ENCODE data around the gene ADPRHL1. TPM values are rescaled to one million over a fixed set of nuclear protein-coding genes. Genes with fewer than 3 reads are reported as not detected.

The ADPRHL1 gene
- total RNA-seq, result 0.75 and 2.7 TPM in 2 replicates

DNA sequence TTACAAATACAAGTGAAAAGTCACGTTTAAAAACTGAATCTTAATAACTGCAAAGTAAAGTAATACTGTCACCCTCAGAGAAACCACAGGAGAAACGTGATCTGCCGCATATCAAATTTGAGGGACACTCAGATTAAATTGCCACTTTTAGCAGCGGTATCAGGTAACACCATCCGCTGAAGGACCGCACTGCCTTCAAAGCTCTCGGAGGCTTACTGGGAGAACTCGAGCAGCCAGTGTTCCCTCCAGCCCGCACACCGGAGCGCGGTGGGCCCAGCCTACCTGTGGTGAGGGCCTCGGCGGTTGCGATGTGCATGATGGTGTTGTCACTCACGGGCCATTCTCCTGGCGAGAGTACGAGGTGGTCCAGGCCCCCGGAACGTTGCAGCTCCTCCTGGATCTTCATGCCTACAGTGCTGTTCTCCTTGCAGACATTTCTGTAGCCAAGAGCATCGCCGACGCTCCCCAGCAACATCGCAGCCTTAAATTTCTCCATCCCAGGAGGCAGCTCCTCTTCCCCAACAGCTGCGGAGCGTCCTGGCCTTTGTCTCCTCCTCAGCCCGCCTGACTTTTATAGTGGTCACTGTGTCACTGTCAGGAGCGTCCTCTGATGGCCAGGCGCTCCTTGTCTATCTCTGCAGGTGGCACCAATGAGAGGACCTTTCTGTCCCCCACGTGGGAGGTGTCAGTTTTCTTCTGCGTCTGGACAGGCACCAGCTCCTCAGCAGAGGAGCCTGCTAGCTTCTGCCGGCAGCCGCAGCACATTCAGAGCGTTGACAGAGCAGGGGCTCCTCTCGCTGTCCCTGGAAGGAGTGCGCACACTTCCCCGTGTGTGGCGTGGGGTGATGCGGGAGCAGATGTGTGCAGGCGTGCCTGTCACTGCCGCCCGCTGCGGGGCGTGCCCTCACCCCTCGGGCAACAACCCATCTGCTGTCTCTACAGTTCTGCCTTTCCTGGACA is at the start of gene ADPRHL1:
Gene ADPRHL1 (minus strand): TSS at position 547 of the 960 bp plus-strand sequence. CDS start 51 bp downstream, at position 496.

DNA sequence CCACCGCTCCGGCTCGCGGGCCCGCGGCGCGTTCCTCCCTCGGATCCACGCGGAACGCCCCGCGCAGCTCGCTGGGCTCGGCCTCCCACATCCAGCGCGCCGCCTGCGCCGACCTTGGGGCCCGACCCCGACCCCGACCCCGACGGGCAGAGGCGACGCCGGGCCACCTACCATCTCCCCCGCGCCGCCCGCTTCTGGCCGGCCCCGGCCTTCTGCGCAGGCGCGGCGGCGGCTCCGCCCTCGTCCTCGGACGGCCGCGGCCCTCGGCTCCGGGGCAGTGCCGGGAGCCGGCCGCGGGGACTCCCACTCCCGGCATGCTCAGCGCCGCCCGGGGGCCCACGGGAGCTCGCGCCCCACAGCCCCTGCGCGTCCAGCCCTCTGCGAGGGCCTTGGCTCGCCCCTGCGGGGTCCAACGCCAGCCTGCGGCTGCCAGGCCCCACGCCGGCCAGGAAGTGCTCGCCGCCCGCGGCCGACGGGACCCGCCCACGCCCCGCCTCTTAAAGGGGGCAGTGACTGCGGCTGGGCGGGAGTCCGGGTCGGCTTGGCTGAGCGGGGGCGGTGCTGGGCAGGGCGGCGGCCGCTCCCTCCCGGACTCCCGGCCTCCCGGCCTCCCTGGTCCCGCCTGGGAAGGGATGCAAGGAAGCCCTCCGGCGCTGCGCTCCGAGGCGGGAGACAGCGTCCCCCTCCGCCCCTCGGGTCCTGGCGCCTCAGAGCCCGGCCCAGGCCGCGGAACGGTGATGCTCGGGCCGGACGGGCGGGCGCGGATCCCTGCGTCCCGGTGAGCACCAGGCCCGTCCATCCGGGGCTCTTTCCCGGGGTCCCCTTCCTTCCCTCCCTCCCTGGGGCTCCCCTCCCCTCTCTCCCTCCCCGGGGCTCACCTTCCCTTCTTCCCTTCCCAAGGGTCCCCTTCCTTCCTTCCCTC is 37.5 kb upstream of the ADPRHL1 start, which contains the start of gene DCUN1D2:
Gene DCUN1D2 (minus strand): TSS at position 216 of the 922 bp plus-strand sequence. CDS start 42 bp downstream, at position 174.

Other genes with a start within 250 kb of the ADPRHL1 start
- 40.4 and 51.7 TPM in 2 replicates for gene PCID2, start 244.8 kb downstream of the ADPRHL1 start, total RNA-seq
- gene CUL4A, start 243.9 kb downstream of the ADPRHL1 start, total RNA-seq, result 57.5 and 64.7 TPM in 2 replicates
- gene LAMP1, start 156.2 kb downstream of the ADPRHL1 start, total RNA-seq, result 160 and 163 TPM in 2 replicates
- 0.25 TPM in 1 of 2 replicates, not detected in the other for gene GRTP1, start 89.4 kb downstream of the ADPRHL1 start, total RNA-seq
- gene DCUN1D2, start 37.2 kb upstream of the ADPRHL1 start, total RNA-seq, result 5.7 and 7.2 TPM in 2 replicates
- 41.6 and 62.7 TPM in 2 replicates for gene TFDP1, start 131.3 kb upstream of the ADPRHL1 start, total RNA-seq
- not detected in 2 replicates for gene ATP4B, start 204.7 kb upstream of the ADPRHL1 start, total RNA-seq
- not detected in 2 replicates for gene GRK1, start 213.7 kb upstream of the ADPRHL1 start, total RNA-seq

Measured in cardiac ventricle fibroblast (primary cell).